Karpas-422 (cell line): ENCODE measurements around the gene USHBP1. TPM values are rescaled to one million over a fixed set of nuclear protein-coding genes. Genes with fewer than 3 reads are reported as not detected.

ENCODE experiments used
- DNase-seq: peaks from one replicate; pipeline ENCODE4 v3.0.0-alpha.2; 2015
- H2AFZ ChIP-seq: fragments of 200-600 bp; sonication (generic); 2 replicates; pipeline ENCODE4 v1.6.1; 2014; ENCODE audit warnings: antibody characterized with exemption, low read length, mixed read lengths
- H3K27ac ChIP-seq: fragments of 200-600 bp; sonication (generic); 2 replicates; pipeline ENCODE4 v1.5.1; 2014; ENCODE audit warnings: mild to moderate bottlenecking, low read length, moderate library complexity
- H3K27me3 ChIP-seq: fragments of 200-600 bp; sonication (generic); 2 replicates; pipeline ENCODE4 v1.6.1; 2014; ENCODE audit warnings: low read length, mixed read lengths
- H3K36me3 ChIP-seq: fragments of 200-600 bp; sonication (generic); 2 replicates; pipeline ENCODE4 v1.6.1; 2014; ENCODE audit warnings: low read length, mixed read lengths; ENCODE audit not compliant: insufficient read depth
- H3K4me1 ChIP-seq: fragments of 200-600 bp; sonication (generic); 2 replicates; pipeline ENCODE4 v1.6.1; 2014; ENCODE audit warnings: mild to moderate bottlenecking, low read length, mixed read lengths
- H3K4me2 ChIP-seq: fragments of 200-600 bp; sonication (generic); 2 replicates; pipeline ENCODE4 v1.6.1; 2014; ENCODE audit warnings: low read length, low read depth, mild to moderate bottlenecking; ENCODE audit not compliant: poor library complexity, severe bottlenecking
- H3K4me3 ChIP-seq: fragments of 200-600 bp; sonication (generic); 2 replicates; pipeline ENCODE4 v1.5.1; 2014; ENCODE audit warnings: mild to moderate bottlenecking, antibody characterized with exemption, low read length, mixed read lengths
- H3K79me2 ChIP-seq: fragments of 200-600 bp; sonication (generic); 2 replicates; pipeline ENCODE4 v1.6.1; 2014; ENCODE audit warnings: mild to moderate bottlenecking, low read length, mixed read lengths
- H3K9ac ChIP-seq: fragments of 200-600 bp; sonication (generic); 2 replicates; pipeline ENCODE4 v1.6.0; 2014; ENCODE audit warnings: low read length
- H3K9me2 ChIP-seq: fragments of 200-600 bp; sonication (generic), shearing (Covaris generic); replicated peaks from 2 replicates; pipeline ENCODE4 v1.6.0; 2014; ENCODE audit warnings: mild to moderate bottlenecking, low read length, moderate library complexity; ENCODE audit not compliant: insufficient read depth
- H3K9me3 ChIP-seq: fragments of 300-700, 200-600 bp; sonication (generic); 2 replicates; pipeline ENCODE4 v1.6.1; 2014; ENCODE audit warnings: low read length, mixed read lengths
- H4K20me1 ChIP-seq: fragments of 200-600 bp; sonication (generic); 2 replicates; pipeline ENCODE4 v1.6.1; 2014; ENCODE audit warnings: mild to moderate bottlenecking, antibody characterized with exemption, low read length, low read depth; ENCODE audit not compliant: insufficient read depth
- total RNA-seq: library from RNA; depleted of rRNA; stranded (reverse); fragments of >200 nt; shearing (Covaris generic); gene quantifications from 2 replicates; pipeline ENCODE4 v1.2.3, GENCODE V29; 2014; ENCODE audit warnings: low replicate concordance

Gene USHBP1
- total RNA-seq, 1 experiment from 2014 or later, result not detected

DNA sequence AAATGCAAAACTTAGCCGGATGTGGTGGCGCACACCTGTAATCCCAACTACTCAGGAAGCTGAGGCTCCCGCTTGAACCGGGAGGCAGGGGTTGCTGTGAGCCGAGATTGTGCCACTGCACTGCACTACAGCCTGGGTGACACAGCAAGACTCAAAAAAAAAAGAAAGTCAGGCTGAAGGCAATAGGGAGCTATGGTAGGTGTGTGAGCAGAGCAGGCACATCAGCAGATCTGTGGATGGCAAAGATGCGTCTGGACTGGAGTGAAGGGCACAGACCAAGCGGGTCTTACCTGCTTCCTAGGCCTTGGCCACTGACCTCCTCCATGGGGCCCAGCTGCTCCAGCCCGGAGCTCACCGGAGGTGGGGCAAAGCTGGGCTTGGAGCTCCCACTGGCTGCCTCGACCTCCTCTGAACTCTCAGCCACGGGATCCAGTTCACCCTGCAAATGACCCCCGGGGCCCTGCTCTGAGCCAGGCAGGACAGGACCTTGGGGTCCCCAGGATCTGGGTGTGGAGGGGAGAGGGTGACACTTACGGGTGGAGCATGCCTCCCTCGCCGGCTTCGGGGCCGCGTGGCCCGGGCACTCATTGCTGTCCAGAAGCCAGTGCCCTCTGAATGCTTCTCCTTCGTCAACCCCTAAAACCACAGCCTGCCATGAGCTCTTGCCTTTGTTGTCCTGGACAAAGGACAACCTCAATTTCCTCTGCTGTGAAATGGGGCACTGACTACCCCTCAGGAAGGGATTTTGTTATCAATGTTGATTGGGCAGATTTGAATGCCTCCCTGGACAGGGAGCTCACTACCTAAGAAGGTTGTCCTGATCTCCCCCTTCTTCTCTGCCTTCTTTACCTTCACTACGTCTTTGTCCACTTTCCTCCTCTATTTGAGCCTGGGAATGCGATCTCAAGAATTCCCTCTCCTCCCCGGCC lies 569 bp downstream of the USHBP1 start:
- Histone ChIP-seq H3K4me2 (no peak overlapping the region), H2AFZ (no peak overlapping the region), H3K9ac (no peak overlapping the region), H3K9me3 (no peaks in the 10 kb centered on the region), H3K4me3 (no peak overlapping the region), H3K27me3 (no peaks in the 10 kb centered on the region), H3K4me1 (peaks cover 28% of the 10 kb centered on the region), H3K27ac (no peak overlapping the region), H3K79me2 (peaks cover 15% of the 10 kb centered on the region), H3K36me3 (no peaks in the 10 kb centered on the region), H4K20me1 (no peaks in the 10 kb centered on the region), H3K9me2 (no peaks in the 10 kb centered on the region)
- DNase-seq, result no peak

DNA sequence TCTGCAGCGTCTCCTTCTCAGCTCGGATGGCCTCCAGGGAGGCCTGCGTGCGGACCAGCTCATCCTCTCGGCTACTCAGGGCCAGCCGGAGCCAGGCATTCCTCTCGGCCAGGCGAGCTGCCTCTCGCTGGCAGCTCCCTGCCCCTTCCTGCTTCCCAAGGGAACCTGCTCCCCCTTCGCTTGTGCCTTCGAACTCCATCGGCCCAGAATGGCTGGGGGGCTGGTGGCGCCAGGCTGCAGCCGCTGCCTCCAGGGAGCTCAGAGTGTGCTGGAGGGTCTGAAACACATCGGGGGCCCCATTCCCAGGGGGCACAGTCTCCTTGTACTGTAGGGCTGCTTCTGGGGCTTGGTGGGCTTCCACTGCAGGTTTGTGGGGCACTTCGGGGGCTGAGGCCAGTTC lies 2.0 kb downstream of the USHBP1 start:
- H3K4me1 ChIP-seq, result peaks cover 18% of the 10 kb centered on the region
- H3K27ac ChIP-seq, result no peak overlapping the region
- no peak overlapping the region for H2AFZ ChIP-seq
- peaks cover under 1% of the 10 kb centered on the region; the same call in 1 of the 2 replicates for H3K79me2 ChIP-seq
- no peaks in the 10 kb centered on the region for H3K36me3 ChIP-seq
- H4K20me1 ChIP-seq, result no peaks in the 10 kb centered on the region
- H3K4me3 ChIP-seq, result no peak overlapping the region
- H3K9me2 ChIP-seq, result no peaks in the 10 kb centered on the region
- H3K4me2 ChIP-seq, result no peak overlapping the region
- no peaks in the 10 kb centered on the region for H3K9me3 ChIP-seq
- no peak overlapping the region for H3K9ac ChIP-seq
- H3K27me3 ChIP-seq, result no peaks in the 10 kb centered on the region
- DNase-seq, result no peak

DNA sequence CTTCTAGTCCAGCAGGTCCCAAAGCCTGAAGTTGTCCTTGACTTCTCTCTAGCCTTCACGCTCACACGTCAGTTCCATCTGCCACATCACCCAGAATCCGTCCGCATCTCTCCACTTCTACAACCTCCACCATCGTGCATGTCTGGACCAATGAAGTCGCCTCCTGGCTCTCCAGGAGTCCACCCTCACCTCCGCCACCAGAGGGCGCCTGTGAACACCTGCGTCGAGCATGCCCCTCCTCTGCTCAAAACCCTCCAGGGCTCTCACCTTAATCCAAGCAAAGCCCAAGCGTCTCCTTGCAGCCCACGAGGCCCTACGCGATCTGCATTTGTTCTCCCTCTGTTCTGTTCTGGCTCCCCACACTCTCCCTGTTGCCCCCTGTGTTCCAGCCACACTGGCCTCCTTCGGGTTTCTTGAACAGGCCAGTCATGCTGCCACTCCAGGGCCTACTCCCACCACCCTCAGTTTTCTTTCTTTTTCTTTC lies 3.7 kb downstream of the USHBP1 start:
- Histone ChIP-seq H3K4me1 (peaks cover 9% of the 10 kb centered on the region), H3K36me3 (no peaks in the 10 kb centered on the region), H3K27ac (0 out of 2 replicates have a peak overlapping the region, but pooled peaks have one; percentile 38), H3K27me3 (no peaks in the 10 kb centered on the region), H3K9me3 (no peaks in the 10 kb centered on the region), H3K4me2 (peak overlapping the region; percentile 35), H3K79me2 (no peaks in the 10 kb centered on the region), H3K4me3 (no peak overlapping the region), H4K20me1 (no peaks in the 10 kb centered on the region), H3K9ac (peak overlapping the region; percentile 43), H2AFZ (peak overlapping the region; percentile 77; the same call in 1 of the 2 replicates), H3K9me2 (no peaks in the 10 kb centered on the region)
- peak; percentile 97 for DNase-seq

DNA sequence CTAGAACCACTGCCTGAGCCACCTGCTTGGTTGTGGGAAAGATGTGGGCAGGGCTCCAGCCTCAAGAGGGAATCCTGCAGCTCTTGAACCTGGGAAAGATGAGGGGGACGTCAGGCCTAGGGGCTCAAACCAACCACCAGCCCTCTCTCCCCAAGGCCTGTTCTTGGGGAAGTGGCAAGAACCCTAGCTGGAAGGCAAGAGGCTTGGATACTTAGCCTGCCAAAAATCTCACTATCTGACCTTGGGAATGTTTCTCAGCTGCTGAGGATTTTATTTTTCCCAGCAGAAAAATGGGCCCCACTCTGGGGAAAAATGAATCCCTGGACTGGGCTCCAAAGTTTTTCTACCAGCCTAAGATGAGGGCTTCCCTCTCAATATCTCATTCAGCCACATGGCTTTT lies 4.6 kb downstream of the USHBP1 start:
- no peaks in the 10 kb centered on the region for H3K9me3 ChIP-seq
- no peak overlapping the region for H2AFZ ChIP-seq
- no peak overlapping the region for H3K27ac ChIP-seq
- H3K36me3 ChIP-seq, result no peaks in the 10 kb centered on the region
- H4K20me1 ChIP-seq, result no peaks in the 10 kb centered on the region
- H3K4me2 ChIP-seq, result no peak overlapping the region
- H3K79me2 ChIP-seq, result no peaks in the 10 kb centered on the region
- peaks cover 8% of the 10 kb centered on the region for H3K4me1 ChIP-seq
- H3K27me3 ChIP-seq, result no peaks in the 10 kb centered on the region
- no peak overlapping the region for H3K4me3 ChIP-seq
- no peak overlapping the region for H3K9ac ChIP-seq
- H3K9me2 ChIP-seq, result no peaks in the 10 kb centered on the region
- no peak for DNase-seq

DNA sequence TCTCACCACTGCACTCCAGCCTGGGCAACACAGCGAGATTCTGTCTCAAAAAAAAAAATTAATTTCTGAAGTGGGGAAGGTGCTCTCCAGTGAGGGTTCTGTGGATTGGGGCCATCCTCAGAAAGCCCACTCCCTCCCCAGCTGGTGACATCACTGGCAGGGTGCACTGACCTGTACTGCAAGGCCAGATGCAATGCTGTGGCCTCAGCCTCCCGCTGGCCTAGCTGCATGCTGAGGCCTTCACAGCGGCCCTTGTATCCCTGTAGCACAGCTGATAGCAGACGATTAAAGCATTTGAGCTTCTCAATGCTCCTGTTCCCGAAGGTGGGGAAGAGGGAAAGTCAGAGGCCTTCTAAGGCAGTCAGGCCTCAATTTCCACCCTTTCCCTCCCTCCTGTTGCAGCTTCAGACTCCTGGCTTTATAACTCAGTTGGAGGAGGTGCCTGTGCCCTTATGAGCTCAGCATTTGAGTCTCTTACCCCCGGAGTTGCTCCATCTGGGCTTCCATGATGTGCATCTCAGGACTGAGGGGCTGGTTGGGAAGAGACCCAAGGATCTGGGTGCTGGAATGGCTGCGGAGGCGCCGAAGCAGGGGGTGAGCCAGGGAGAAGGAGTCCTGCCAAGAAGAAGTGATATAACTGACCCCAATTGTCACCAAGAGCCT lies 5.3 kb downstream of the USHBP1 start:
- Histone ChIP-seq H4K20me1 (no peaks in the 10 kb centered on the region), H3K27ac (no peak overlapping the region), H3K4me1 (peaks cover 8% of the 10 kb centered on the region), H3K27me3 (no peaks in the 10 kb centered on the region), H3K4me2 (no peak overlapping the region), H3K79me2 (no peaks in the 10 kb centered on the region), H3K9ac (no peak overlapping the region), H3K9me2 (no peaks in the 10 kb centered on the region), H3K36me3 (no peaks in the 10 kb centered on the region), H3K4me3 (no peak overlapping the region), H2AFZ (no peak overlapping the region), H3K9me3 (no peaks in the 10 kb centered on the region)
- no peak for DNase-seq

DNA sequence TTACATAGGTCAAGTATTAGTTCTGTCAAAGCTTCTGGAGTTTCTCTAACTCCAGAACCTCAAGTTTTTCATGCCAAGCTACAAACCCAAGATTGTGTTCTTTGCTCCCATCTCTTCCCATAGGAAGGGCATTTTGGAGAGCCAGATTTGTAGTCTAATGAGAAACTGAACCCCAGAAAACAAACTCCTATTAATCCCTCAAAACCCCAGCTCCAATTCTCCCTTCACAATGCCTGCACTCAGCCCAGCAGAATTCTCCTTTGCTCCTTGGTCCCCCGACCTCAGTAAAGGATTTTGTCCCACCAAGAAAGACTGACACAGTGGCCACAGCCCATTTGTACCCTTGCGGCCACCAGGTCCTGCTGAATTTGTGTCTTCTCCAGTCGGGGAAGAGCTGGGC lies 8.4 kb downstream of the USHBP1 start:
- Histone ChIP-seq H3K36me3 (no peaks in the 10 kb centered on the region), H3K27ac (no peak overlapping the region), H3K27me3 (no peaks in the 10 kb centered on the region), H3K9ac (no peak overlapping the region), H4K20me1 (no peaks in the 10 kb centered on the region), H3K4me1 (peaks cover 7% of the 10 kb centered on the region), H3K4me3 (no peak overlapping the region), H3K79me2 (no peaks in the 10 kb centered on the region), H3K4me2 (no peak overlapping the region), H3K9me2 (no peaks in the 10 kb centered on the region), H2AFZ (no peak overlapping the region), H3K9me3 (no peaks in the 10 kb centered on the region)
- DNase-seq, result no peak

DNA sequence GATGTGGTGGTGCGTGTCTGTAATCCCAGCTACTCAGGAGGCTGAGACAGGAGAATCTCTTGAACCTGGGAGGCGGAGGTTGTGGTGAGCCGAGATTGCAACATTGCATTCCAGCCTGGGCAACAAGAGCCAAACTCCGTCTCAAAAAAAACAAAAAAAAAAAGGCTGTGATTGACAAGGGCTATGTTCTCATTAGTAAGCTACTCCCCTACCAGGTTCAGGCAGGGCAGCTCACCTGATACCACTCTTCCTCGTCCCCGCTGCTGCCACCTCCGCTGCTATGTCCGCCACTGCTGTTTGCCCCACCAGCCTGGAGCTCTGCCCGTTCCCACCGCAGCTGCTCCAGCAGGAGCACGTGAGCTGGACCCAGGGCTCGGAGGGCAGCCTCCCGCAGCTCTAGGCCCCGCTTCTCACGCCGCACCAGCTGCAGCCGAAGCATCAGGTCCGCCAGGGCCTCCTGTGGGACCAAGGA lies 9.4 kb downstream of the USHBP1 start:
- no peaks in the 10 kb centered on the region for H3K36me3 ChIP-seq
- no peak overlapping the region for H3K9ac ChIP-seq
- no peaks in the 10 kb centered on the region for H3K9me3 ChIP-seq
- no peaks in the 10 kb centered on the region for H3K79me2 ChIP-seq
- no peak overlapping the region for H3K4me2 ChIP-seq
- no peaks in the 10 kb centered on the region for H3K9me2 ChIP-seq
- no peak for DNase-seq
- H2AFZ ChIP-seq, result no peak overlapping the region
- no peak overlapping the region for H3K4me3 ChIP-seq
- H3K27ac ChIP-seq, result no peak overlapping the region
- no peaks in the 10 kb centered on the region for H3K4me1 ChIP-seq
- H3K27me3 ChIP-seq, result no peaks in the 10 kb centered on the region
- H4K20me1 ChIP-seq, result no peaks in the 10 kb centered on the region

DNA sequence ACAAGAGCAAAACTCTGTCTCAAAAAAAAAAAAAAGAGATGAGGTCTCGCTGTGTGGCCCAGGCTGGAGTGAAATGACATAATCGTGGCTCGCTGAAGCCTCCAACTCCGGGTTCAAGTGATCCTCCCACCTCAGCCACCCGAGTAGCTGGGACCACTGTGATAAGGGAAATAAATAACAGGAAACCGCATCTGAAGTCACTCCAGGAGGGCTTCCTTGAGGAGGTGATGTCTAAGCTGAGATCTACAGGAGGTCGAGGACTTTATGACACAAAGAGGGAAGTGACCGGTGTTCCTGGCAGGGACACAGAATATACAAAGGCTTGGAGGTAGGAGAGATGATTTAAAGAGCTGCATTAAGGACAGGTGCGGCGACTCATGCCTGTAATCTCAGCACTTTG lies 9.9 kb downstream of the USHBP1 start:
- Histone ChIP-seq H3K27me3 (no peaks in the 10 kb centered on the region), H3K9me2 (no peaks in the 10 kb centered on the region), H3K79me2 (no peaks in the 10 kb centered on the region), H3K36me3 (no peaks in the 10 kb centered on the region), H4K20me1 (no peaks in the 10 kb centered on the region), H2AFZ (no peak overlapping the region), H3K9me3 (no peaks in the 10 kb centered on the region), H3K4me3 (no peak overlapping the region), H3K9ac (no peak overlapping the region), H3K27ac (no peak overlapping the region), H3K4me2 (no peak overlapping the region), H3K4me1 (no peaks in the 10 kb centered on the region)
- no peak for DNase-seq
